Epithelial cell of prostate (primary cell): ENCODE measurements around the gene TRNP1.
A peak's percentile ranks its signal among the peaks of the same experiment; 100 is the strongest.

Source experiments
- DNase-seq: peaks from one replicate; pipeline ENCODE4 v3.0.0-alpha.2; 2011; ENCODE audit warnings: low read depth, low spot score
- H3K27ac ChIP-seq: fragments of 450-650 bp; 2 replicates; pipeline ENCODE4 v1.5.1; 2017; ENCODE audit warnings: mild to moderate bottlenecking

The TRNP1 gene

DNA sequence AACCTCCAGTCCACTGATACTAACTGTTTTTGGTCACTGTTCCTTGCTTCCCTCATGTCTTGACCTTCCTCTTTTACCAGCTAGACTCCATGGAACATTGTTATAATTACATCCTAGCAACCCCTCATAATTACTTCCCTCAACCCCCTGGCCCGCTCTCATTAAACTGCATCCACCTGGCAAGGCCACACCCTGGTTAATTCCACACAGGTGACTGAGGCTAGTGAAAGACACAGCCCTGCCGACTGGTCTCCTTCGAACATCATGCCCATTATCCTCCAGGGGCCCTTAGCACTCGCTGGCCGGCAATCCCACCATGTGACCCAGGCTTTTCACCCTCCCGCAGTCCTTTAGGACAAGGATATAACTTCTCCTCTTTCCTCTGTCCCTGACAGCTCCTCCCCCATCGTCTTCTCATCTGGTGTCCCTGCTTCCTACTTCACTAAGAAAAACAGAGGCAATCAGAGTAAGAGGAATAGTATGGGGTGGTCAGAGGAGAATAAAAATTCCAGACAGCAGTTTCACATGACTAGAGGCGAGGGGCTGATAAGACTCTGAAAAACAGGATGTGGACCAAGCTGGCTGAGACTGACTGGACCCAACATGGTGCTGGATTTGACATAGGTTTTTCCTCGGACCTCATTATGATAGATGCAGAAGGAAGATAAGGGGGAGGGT, 28.0 kb downstream of the TRNP1 start:
- DNase-seq = no peak
- H3K27ac ChIP-seq = no peak overlapping the region

DNA sequence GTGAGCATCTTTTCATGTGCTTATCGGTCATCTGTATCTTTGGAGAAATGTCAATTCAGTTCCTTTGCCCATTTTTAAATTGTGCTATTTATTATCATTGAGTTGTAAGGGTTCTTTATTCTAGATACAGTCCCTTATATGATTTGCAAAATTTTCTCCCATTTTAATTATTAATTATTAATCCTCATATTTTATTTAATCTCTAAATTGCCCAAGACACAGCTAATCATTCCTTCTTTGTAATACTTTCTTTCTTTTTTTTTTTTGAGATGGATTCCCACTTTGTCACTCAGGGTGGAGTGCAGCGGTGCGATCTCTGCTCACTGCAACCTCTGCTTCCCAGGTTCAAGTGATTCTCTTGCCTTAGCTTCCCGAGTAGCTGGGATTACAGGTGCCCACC, 32.2 kb downstream of the TRNP1 start:
- H3K27ac ChIP-seq = no peak overlapping the region
- DNase-seq = no peak

DNA sequence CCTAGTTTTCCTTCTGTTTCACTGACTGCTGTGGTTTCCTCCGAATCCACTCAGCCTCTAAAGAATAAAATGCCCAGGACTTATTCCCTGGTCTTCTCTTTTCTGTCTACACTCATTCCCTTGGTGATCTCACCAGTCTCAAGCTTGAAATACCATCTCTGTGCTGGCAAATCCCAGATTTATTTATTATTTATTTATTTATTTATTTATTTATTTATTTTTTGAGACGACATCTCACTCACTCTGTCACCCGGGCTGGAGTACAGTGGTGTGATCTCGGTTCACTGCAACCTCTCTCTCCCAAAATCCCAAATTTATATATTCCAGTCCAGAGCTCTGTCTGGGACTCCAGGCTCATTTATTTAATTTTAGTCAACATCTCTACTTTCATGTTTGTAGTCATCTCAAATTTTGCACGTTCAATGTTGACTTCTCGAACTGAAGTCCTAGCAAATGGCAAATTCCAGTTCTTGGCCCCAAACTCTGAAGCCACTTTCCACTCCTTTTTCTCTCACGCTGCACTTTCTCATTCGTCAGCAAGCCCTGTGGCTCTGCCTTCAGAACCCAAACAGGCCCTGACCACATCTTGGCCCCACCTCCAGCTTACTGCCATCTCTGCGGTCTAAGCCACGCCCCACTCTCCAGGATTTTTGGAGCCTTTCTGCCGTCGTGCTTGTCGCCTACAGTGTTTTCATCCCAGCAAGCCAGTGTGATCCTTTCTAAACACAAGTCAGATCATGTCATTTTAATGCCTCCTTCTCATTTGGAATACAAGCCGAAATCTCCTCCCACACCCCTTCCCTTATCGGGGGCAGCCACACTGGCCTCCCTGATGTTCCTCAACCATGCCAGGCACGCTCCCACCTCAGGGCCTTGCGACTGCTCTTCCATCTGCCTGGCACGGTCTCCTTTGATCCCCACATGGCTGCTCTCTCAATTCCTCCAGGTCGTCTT, 33.4 kb downstream of the TRNP1 start:
- DNase-seq = no peak
- no peak overlapping the region for H3K27ac ChIP-seq

DNA sequence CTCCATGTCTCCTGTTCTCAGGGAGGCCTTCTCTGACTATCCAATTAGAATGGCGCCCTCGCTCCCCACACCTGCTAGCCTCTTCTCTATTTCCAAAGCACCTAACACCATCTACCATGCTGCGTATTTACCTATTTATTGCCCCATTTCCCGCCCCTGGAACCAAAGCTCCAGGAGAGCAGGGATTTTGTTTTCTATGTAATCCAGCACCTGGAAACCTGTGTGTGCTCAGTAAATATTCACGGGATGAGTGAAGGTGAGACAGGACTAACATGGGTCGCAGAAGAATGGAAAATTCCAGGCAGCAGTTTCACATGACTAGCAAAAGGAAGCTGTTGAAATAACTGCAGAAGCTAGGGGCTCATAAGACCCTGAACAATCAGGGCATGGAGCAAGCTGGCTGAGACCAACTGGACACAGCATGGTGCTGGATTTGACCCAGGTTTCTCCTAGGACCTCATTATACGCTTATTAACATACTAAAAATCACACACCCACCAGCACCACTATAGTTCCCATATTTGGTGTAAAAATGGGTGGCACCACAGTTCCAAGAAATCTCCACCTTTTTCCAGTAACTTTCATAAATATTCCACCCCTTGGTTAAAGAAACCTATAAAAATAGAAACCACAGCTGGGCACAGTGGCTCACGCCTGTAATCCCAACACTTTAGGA, 34.2 kb downstream of the TRNP1 start:
- H3K27ac ChIP-seq = no peak overlapping the region
- DNase-seq = no peak

DNA sequence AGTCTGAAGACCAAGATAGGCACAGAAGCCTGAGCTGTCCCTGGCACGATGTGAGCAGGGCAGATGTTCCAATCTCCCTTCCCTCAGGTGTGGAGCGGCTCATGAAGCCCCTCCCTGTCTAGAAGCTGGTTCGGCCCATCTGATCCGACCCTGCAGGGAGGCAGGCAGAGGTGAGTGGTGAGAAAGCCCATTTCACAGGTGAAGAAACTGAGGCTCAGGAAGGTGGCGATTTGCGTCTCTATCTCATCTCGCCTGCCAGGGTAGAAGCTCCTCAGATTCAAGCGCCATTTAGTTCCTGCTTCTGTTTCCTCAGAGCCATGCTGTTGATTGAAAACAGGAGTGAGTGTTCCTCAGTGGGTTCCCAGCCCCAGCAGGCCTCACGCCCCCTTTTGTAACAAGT, 36.0 kb downstream of the TRNP1 start:
- H3K27ac ChIP-seq = no peak overlapping the region
- no peak for DNase-seq

DNA sequence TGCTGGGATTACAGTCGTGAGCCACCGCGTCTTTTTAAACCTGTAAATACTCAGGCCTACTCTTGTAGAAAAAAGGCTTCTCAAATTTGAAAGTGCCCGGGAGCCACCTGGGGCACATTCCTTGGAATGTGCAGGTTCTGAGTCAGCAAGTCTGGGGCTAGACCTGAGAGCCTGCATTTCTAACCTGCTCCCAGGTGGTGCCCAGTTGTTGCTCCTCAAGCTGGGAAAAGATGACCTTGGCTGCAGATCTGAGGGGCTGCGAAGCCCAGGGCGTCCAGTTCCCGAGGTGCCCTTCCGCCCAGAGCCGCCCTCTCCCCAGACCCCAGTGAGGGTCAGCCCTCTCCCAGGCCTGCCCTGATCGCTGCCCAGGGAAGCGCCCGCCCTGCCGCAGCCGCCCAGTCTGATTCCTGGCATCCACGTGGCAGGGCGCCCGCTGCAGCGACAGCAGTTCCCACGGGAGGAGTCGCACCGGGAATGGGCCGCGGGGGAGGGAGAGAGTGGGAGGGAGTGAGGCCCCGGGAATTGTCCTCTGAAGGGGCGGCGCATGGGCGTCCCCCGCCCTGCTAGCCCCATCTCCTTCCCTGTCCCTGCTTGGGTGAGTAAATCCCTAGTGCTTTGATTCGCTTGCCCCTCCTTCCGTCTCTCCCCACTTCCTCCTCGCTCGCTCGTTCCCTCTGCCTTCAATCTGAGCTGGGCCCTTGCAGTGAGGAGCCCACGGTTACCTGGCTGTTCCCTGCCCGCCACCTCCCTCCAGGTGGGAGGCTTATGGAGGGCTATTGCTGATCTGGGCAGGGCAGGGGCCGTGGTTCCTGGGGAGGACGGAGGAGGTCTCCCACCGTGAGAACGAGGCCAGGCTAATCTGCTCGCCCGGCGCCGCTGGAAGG, 38.0 kb downstream of the TRNP1 start:
- no peak for DNase-seq
- peak overlapping the region; percentile 88 for H3K27ac ChIP-seq

DNA sequence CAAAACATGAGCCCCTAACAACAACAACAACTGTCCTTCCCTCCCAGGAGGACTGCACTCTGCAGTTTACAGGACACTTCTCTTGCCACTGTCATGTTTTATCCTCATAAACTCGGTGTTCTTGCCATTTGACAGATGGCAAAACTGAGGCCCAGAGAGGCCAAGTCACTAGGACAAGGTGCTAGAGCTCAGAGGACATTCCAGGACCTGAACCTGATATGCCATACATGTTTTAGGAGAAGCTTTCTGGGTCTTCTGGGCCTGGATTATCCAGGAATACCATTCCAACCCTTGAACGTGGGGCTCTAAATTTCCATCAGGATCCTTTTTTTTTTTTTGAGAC, 38.6 kb downstream of the TRNP1 start:
- peak overlapping the region; percentile 88 for H3K27ac ChIP-seq
- no peak for DNase-seq

DNA sequence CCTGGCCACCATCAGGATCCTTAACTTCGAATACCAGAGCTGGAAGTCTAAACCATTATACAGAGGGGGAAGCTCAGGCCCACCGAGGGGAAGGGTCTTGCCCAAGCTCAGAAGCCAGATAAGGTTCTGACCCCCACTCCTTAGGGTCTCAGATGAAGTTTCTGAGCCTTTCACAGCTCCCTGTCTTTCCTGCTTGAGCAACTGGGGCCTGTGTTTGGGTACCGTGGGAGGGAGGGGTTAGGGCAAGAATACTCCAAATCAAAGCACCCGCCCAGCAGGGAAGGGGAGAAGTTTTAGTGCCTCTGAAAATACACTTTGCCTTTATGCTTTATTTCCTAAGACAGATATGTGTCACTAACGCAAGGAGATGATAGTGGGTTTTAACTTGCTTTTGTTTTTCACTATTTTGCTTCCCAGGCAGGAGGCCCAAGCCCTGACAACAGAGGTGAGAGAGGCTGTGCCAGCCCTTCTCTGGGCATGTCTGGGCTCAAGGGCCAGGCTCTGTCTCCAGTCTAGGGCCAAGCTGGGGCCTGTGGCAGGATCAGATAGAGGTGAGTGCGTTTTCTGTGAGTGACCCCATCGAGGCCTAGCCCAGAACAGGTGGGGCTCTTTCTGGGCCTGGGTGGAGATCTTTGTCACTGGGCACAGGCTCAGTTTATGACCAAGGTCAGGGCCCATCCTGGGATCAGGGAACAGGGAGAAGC, 39.7 kb downstream of the TRNP1 start:
- H3K27ac ChIP-seq = peak overlapping the region; percentile 49
- DNase-seq = no peak

DNA sequence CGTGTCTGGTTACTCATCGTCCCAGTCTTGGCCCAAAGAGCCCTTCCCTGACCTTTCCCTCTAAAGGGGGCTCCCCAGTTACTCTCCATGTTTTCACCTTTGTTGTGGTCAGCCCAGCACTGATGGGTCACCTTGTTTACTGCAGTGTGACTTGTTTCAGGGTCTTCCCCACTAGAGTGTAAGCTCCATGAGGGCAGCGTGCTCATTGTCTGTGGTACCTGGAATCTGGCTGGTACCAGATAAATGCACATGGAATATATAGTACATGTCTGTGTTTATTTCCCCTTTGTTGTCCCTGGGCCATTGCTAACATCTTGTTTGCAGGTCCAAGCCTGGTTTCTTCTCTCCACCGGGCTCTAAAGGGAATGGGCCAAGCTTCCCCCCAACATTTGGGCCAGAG, 41.9 kb downstream of the TRNP1 start:
- no peak overlapping the region for H3K27ac ChIP-seq
- no peak for DNase-seq

DNA sequence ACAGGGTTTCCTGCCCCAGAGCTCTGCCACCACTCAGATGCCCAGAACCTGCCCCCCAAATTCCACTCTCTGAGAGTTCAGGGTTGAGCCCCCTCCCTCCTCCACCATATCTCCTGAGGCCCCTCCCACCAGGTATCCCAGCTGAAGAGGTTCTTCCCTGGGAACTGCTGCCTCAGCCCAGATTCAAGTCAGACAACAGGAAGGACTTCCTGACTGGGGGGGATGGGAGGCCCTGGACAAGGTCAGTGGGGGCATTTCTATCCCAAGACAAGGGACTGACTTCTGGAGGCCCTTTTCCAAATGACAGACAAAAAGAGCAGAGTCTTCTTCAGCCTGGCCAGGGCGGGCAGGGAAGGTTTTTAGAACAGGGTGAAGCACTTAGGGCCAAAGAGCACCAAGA, 43.2 kb downstream of the TRNP1 start:
- no peak overlapping the region for H3K27ac ChIP-seq
- DNase-seq = no peak

DNA sequence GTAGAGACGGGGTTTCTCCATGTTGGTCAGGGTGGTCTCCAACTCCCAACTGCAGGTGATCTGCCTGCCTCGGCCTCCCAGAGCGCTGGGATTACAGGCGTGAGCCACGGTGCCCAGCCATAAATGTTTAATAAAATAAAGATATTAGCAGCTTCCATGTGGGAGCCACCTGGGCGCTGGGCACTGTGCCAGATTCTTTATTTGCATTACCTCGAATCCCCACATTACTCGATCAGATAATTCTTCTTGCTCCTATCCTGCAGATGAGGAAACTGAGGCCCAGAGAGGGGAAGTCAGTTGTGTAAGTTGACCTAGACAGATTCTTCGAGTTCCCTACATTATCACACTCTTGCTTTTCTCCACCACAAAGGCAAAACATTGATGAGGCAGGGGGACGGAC, 44.0 kb downstream of the TRNP1 start:
- DNase-seq = no peak
- no peak overlapping the region for H3K27ac ChIP-seq

DNA sequence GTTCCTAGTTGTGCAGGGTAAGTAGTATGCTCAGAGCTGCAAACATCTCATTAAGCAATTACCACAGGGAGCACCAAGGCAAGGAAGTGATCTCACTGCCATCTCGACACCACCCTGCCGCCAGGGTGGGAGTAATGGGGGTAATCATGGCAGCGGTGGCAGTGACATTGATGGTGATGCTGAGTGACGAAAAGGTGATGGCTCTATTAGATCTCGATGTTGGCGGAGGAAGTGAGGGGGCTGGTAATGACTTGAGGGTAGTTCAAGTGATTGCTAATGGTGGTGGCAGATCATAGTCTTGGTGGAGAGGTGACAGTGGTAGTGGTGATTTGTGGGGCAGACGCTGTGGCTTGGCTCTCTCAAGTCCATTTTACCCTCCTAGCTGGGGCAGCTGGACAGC, 44.5 kb downstream of the TRNP1 start:
- H3K27ac ChIP-seq = no peak overlapping the region
- no peak for DNase-seq

DNA sequence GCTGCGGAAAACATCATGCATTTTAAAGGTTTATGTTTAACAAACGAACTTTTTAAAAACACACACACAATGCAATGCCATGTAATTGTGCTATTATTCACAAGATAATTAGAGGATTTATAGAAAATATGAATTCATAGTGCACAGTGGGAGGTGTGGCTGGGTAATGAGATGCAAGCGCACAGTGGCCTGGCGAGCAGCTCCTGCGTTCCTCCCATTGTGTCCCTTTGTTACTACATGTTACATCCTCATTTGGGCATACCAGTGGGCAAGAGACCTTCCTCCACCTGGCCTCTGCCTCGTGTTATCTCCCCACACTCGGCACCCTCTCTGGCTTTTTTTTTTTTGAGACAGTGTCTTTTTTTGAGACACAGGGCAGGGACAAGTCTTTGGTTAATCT, 49.2 kb downstream of the TRNP1 start:
- DNase-seq = no peak
- H3K27ac ChIP-seq = no peak overlapping the region

DNA sequence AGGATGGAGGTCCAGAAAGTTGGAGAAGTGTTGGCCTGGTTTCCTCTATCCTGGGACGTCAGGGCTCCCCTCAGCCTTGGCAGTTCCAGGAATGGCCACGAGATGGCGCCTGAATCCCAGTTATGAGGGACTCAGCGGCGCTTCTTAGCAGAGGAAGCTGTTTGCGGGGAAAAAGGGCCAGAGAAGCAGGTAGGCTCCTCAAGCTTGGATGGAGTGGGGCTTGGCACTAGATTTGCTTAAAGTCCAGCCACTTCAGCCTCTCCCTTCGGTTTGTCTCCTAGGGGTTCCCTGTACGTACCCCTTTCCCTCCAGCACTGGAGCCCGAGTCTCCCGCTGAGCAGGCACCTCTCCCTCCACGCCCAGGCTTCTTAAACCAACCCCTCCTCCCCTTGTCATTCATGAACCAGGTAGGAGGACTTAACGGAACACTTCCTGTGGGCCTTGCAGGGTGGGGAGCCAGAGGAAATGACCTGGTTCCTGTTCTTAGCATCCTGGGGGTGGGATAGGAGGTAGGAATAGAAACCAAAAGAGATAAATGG, 51.2 kb downstream of the TRNP1 start:
- no peak for DNase-seq
- no peak overlapping the region for H3K27ac ChIP-seq

DNA sequence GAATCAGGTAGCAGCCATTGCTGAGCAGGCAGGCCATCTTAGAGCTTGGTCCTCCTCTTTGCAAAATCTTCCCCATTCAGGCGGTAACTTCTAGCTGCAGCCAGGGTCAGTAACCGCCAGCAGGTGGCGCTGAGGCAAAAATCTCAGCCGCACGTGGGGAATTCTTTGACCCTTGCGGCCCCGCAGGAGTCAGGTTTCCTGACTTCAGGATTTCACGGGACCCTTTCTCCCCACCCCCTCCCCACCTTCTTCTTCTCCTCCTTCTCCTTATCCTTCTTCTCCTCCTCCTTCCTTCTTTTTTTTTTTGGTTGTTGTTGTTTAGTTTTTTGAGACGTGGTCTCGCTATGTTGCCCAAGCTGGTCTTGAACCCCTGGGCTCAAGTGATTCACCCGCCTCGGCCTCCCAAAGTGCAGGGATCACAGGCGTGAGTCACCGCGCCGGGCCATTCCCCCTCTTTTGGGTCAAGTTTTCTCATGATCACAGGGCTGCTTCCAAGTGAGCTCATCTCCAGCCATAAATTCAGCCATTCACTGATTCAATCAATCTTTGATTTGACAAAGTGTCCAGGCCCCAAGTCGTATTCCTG, 52.6 kb downstream of the TRNP1 start:
- no peak for DNase-seq

DNA sequence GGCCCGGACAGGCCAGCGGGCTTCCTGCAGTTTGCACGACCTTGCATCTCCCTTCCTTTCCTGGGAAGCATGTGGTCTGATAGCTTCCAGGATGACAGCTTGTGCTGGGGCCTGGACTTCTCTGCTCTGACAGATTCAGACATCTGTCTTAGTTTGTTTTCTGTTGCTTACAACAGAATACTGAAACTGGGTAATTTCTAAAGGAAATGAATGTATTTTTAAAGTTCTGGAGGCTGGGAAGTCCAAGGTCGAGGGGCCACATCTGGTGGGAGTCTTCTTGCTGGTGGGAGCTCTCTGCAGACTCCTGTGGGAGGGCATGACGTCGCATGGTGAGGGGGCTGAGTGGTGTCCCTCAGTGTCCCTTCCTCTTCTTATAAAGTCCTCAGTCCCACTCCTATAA, 54.4 kb downstream of the TRNP1 start:
- H3K27ac ChIP-seq = no peak overlapping the region
- DNase-seq = no peak

More for the DNA sequence above, 52.6 kb downstream of the TRNP1 start:
- H3K27ac ChIP-seq = no peak overlapping the region

DNA sequence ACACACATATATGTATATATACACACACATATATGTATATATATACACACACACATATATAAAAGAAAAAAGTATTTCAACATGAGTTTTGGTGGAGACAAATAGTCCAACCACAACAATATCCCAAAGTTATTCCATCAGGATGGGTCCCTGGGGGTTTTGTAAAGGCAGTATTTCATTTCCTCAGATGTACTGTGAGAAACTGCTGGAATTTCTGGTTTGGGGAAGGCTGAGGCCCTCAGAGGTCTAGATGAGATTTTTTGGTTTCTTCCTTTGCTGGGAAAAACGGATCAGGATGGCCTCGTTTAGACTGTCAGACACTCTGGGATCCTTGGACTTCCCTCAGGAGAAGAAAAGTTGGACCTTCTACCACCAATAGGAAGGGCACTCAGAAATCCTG, 55.6 kb downstream of the TRNP1 start:
- no peak overlapping the region for H3K27ac ChIP-seq
- DNase-seq = no peak

DNA sequence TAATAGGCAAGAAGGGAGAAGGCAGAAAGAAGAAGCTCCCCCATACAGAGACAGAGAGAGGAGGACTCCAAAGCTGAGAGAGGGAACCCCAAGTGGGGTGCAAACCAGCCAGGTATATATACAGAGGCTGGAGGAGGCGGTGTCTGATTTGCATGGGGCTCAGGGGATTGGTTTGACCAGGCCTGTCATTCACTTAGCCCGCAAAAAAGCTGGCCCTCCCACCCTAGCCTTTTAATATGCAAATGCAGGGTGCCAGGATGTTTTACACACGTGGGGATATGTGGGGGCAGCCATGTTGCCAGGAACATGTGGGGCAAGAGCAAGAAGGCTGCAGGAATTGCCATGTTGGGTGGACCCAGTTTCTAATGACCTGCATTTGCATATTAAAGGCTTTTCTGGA, 56.1 kb downstream of the TRNP1 start:
- no peak for DNase-seq
- no peak overlapping the region for H3K27ac ChIP-seq
